Neural progenitor cell (in vitro differentiated cells): Measurements from ENCODE around the gene ZSCAN21.

Experiments
- EZH2phosphoT487 ChIP-seq: fragments of 200-600 bp; sonication (generic); IDR thresholded peaks from 2 replicates; pipeline ENCODE4 v1.6.1; 2017; ENCODE audit warnings: antibody characterized with exemption
- TF ChIP-seq, protein P1 (sequence below): fragments of 200-600 bp; sonication (generic); IDR thresholded peaks from 2 replicates; pipeline ENCODE4 v1.5.1; 2017; ENCODE audit warnings: antibody characterized with exemption, mild to moderate bottlenecking

DNA sequence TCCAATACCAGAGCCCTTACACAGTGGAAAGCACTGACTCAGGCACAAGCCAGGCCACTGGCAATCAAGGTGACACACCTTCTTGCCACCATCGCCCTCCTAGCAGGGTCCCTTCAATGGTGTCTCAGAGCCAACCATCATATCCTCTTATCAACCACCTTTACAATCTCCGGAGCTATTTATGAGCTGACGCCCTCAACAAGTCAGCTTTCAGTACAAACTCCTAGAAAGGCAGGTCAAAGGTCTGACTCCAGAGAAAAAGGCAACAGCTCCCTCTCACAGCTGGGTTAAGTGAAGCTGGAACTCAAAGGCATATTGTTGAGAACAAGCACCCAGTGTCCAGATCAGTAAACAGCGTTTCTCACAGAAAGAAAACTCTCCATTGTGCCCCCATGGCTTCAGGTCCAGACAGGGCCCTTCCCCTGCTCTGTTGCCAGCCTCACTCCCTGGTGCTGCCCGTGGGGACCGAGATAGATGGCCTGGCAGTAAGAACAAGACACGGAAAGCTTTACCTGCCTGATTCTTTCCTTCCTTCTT, 29.5 kb downstream of the ZSCAN21 start:
- TF ChIP-seq, protein P1, sequence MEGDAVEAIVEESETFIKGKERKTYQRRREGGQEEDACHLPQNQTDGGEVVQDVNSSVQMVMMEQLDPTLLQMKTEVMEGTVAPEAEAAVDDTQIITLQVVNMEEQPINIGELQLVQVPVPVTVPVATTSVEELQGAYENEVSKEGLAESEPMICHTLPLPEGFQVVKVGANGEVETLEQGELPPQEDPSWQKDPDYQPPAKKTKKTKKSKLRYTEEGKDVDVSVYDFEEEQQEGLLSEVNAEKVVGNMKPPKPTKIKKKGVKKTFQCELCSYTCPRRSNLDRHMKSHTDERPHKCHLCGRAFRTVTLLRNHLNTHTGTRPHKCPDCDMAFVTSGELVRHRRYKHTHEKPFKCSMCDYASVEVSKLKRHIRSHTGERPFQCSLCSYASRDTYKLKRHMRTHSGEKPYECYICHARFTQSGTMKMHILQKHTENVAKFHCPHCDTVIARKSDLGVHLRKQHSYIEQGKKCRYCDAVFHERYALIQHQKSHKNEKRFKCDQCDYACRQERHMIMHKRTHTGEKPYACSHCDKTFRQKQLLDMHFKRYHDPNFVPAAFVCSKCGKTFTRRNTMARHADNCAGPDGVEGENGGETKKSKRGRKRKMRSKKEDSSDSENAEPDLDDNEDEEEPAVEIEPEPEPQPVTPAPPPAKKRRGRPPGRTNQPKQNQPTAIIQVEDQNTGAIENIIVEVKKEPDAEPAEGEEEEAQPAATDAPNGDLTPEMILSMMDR: no peak
- TF ChIP-seq EZH2phosphoT487: no peak
